Measurements from ENCODE around the gene IL18BP.
A peak's percentile ranks its signal among the peaks of the same experiment; 100 is the strongest.

The IL18BP gene

GRCh38 chr11:72001285-72001684 lies 2.6 kb downstream of the IL18BP start:
- no peak overlapping the region for H3K27ac ChIP-seq

GRCh38 chr11:72001834-72002591 lies 3.3 kb downstream of the IL18BP start:
- H3K27ac ChIP-seq = no peak overlapping the region
- TF ChIP-seq CTCF (conservative IDR thresholded peaks at IDR 0.05) = no peak

More at GRCh38 chr11:72001285-72001684, 2.6 kb downstream of the IL18BP start:
- TF ChIP-seq CTCF (conservative IDR thresholded peaks at IDR 0.05) = no peak

- H3K27ac ChIP-seq = 0 out of 2 replicates have a peak overlapping the region, but pooled peaks have one; percentile 2
Measured at GRCh38 chr11:72002841-72003775, 4.4 kb downstream of the IL18BP start.

GRCh38 chr11:72003776-72004171 lies 5.1 kb downstream of the IL18BP start:
- no peak for TF ChIP-seq CTCF (conservative IDR thresholded peaks at IDR 0.05)
- H3K27ac ChIP-seq = 0 out of 2 replicates have a peak overlapping the region, but pooled peaks have one; percentile 2

More at GRCh38 chr11:72002841-72003775, 4.4 kb downstream of the IL18BP start:
- no peak for TF ChIP-seq CTCF (conservative IDR thresholded peaks at IDR 0.05)

GRCh38 chr11:72004515-72005346 lies 6.0 kb downstream of the IL18BP start:
- no peak for TF ChIP-seq CTCF (conservative IDR thresholded peaks at IDR 0.05)
- H3K27ac ChIP-seq = peak overlapping the region; percentile 60

GRCh38 chr11:72005347-72006260 lies 6.9 kb downstream of the IL18BP start:
- no peak for TF ChIP-seq CTCF (conservative IDR thresholded peaks at IDR 0.05)
- peak overlapping the region; percentile 60 for H3K27ac ChIP-seq
